ENCODE data around the gene ZIC1. TPM values are rescaled to one million over a fixed set of nuclear protein-coding genes. Genes with fewer than 3 reads are reported as not detected.

Gene ZIC1
- total RNA-seq, 2 experiments from 2014 or later: not detected

GRCh38 chr3:147395899-147396711, 13.1 kb upstream of the ZIC1 start:
- intact Hi-C loops (cut with micrococcal nuclease): no loop called here
- Mint-ChIP-seq H3K36me3 (ENCODE audit: low read depth) (peaks cover 3% of the 10 kb centered on the region), H3K4me1 (ENCODE audit: low read depth) (no peaks in the 10 kb centered on the region), H3K27me3 (peaks cover 74% of the 10 kb centered on the region), H3K9me3 (peaks cover 4% of the 10 kb centered on the region), H3K4me3 (no peak overlapping the region), H3K27ac (no peak overlapping the region)
- no peak for TF ChIP-seq CTCF (IDR thresholded peaks at IDR 0.05)
- CTCF ChIA-PET: interaction anchor here (1.0 kb wide), 1 partner anchor 15 kb away, joined by 3 read pairs; no protein-coding TSS in a partner anchor
- DNase-seq (no peak), ATAC-seq (no peak)
- POLR2A ChIA-PET: no interaction called here

- DNase-seq: no peak
- H3K27ac Mint-ChIP-seq: no peak overlapping the region
- no peak for ATAC-seq
- ChIA-PET POLR2A (interaction anchor here (1.1 kb wide), 1 partner anchor 16 kb away, joined by 3 read pairs; no protein-coding TSS in a partner anchor), CTCF (no interaction called here)
- H3K36me3 Mint-ChIP-seq (ENCODE audit: low read depth): peaks cover 3% of the 10 kb centered on the region
- peaks cover 2% of the 10 kb centered on the region for H3K9me3 Mint-ChIP-seq
- no peak for TF ChIP-seq CTCF (IDR thresholded peaks at IDR 0.05)
- no peak overlapping the region for H3K4me3 Mint-ChIP-seq
- no peaks in the 10 kb centered on the region for H3K4me1 Mint-ChIP-seq (ENCODE audit: low read depth)
- intact Hi-C loops (cut with micrococcal nuclease): no loop called here
- H3K27me3 Mint-ChIP-seq: peaks cover 68% of the 10 kb centered on the region
Observed at GRCh38 chr3:147396712-147397046, 12.5 kb upstream of the ZIC1 start.

- H3K27ac Mint-ChIP-seq: no peak overlapping the region
- H3K9me3 Mint-ChIP-seq: peaks cover 2% of the 10 kb centered on the region
- H3K4me1 Mint-ChIP-seq (ENCODE audit: low read depth): no peaks in the 10 kb centered on the region
Observed at GRCh38 chr3:147397155-147397874, 11.8 kb upstream of the ZIC1 start.

GRCh38 chr3:147397875-147398812, 11.0 kb upstream of the ZIC1 start:
- Mint-ChIP-seq H3K4me1 (ENCODE audit: low read depth) (no peaks in the 10 kb centered on the region), H3K27me3 (peaks cover 63% of the 10 kb centered on the region), H3K36me3 (ENCODE audit: low read depth) (no peaks in the 10 kb centered on the region), H3K4me3 (no peak overlapping the region), H3K27ac (no peak overlapping the region), H3K9me3 (peaks cover 2% of the 10 kb centered on the region)
- TF ChIP-seq CTCF (IDR thresholded peaks at IDR 0.05): no peak
- ChIA-PET POLR2A (interaction anchor here (1.1 kb wide), 1 partner anchor 15 kb away, joined by 3 read pairs; no protein-coding TSS in a partner anchor), CTCF (no interaction called here)
- ATAC-seq (no peak), DNase-seq (no peak)
- intact Hi-C loops (cut with micrococcal nuclease): no loop called here

More at GRCh38 chr3:147397155-147397874, 11.8 kb upstream of the ZIC1 start:
- ChIA-PET POLR2A (interaction anchor here (1.1 kb wide), 1 partner anchor 15 kb away, joined by 3 read pairs; no protein-coding TSS in a partner anchor), CTCF (no interaction called here)
- Mint-ChIP-seq H3K36me3 (ENCODE audit: low read depth) (peaks cover 1% of the 10 kb centered on the region), H3K4me3 (no peak overlapping the region), H3K27me3 (peaks cover 66% of the 10 kb centered on the region)
- TF ChIP-seq CTCF (IDR thresholded peaks at IDR 0.05): no peak
- intact Hi-C loops (cut with micrococcal nuclease): no loop called here
- DNase-seq (no peak), ATAC-seq (no peak)
